AG10803 (cell line): Measurements from ENCODE around the gene ZNF555.
A peak's percentile ranks its signal among the peaks of the same experiment; 100 is the strongest.

ENCODE experiments used
- DNase-seq: peaks from one replicate; pipeline ENCODE4 v3.0.0; 2010; ENCODE audit warnings: low read depth
- H3K4me3 ChIP-seq: 2 replicates; pipeline ENCODE4 v1.5.1; 2011; ENCODE audit warnings: mild to moderate bottlenecking, low read length, control low read depth
- CTCF ChIP-seq: conservative IDR thresholded peaks from 2 replicates; pipeline ENCODE4 v1.5.1; 2011; ENCODE audit warnings: mild to moderate bottlenecking, low read length, control low read depth, inconsistent platforms

The ZNF555 gene

GRCh38 chr19:2819540-2820111 lies 21.6 kb upstream of the ZNF555 start, which contains the start of gene ZNF554:
Gene ZNF554 (plus strand): TSS chr19:2819868. CDS start chr19:2820072, 204 bp downstream.
- peak within 1 kb of the TSS; percentile 77 for H3K4me3 ChIP-seq
- TF ChIP-seq CTCF, result peak; percentile 90
- peak; percentile 93 for DNase-seq

GRCh38 chr19:2820112-2820702 lies 21.1 kb upstream of the ZNF555 start:
- no peak for TF ChIP-seq CTCF
- no peak for DNase-seq
- H3K4me3 ChIP-seq, result peak overlapping the region; percentile 77

DNA sequence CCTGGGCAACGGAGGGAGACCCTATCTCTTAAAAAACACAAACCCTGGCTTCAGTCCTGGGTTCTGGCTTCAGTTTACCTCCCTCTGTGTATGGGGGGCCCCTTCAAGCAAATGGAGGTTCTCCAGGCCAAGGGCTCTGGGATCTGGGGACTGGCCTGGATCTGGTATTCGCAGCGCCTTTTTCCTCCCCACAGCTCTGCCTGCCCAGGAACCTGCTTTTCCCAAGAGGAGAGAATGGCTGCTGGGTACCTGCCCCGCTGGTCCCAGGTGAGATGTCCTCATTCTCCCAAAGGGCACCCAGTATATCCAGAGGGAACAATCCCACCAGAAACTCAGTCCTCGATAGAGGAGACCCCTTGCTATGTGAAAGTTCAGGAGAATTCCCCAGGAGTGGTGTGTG lies 18.4 kb upstream of the ZNF555 start:
- no peak for DNase-seq
- no peak for TF ChIP-seq CTCF
- H3K4me3 ChIP-seq, result no peak overlapping the region

GRCh38 chr19:2823646-2824045 lies 17.6 kb upstream of the ZNF555 start:
- DNase-seq, result no peak
- no peak for TF ChIP-seq CTCF
- no peak overlapping the region for H3K4me3 ChIP-seq

- DNase-seq, result no peak
- no peak for TF ChIP-seq CTCF
- H3K4me3 ChIP-seq, result no peak overlapping the region
Observed at GRCh38 chr19:2824129-2824528, 17.1 kb upstream of the ZNF555 start.

- no peak for TF ChIP-seq CTCF
- no peak overlapping the region for H3K4me3 ChIP-seq
- no peak for DNase-seq
Observed at GRCh38 chr19:2827022-2827421, 14.3 kb upstream of the ZNF555 start.

DNA sequence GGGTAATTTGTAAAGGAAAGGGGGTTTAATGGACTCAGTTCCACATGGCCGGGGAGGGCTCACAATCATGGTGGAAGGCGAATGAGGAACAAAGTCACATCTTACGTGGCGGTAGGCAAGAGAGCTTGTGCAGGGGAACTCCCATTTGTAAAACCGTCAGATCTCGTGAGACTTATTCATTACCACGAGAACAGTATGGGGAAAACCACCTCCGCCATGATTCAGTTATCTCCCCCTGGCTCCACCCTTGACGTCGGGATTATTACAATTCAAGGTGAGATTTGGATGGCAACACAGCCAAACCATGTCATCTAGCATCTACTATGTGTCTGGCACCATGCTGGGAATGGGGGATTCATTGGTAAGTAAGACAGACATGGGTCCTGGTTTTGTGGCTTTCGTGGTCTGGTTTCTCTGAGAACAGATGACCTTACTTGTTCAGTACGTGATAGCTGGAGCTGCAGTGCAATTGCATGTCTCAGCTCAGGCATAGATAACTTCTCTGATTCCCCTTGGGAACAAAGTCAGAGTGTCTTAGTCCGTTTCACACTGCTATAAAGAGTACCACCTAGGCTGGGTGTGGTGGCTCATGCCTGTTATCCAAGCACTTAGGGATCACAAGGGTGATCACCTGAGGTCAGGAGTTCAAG lies 13.3 kb upstream of the ZNF555 start:
- TF ChIP-seq CTCF, result no peak
- no peak overlapping the region for H3K4me3 ChIP-seq
- no peak for DNase-seq
